ENCODE data around the gene BLVRA. TPM values are rescaled to one million over a fixed set of nuclear protein-coding genes. Genes with fewer than 3 reads are reported as not detected.
"Not testable (repeated sequence)": the region's sequence is repeated elsewhere in the genome, so short reads cannot be mapped to it uniquely, and the experiment has no call there.

BLVRA gene
- total RNA-seq, 4 donors from 2014 or later: 84.8 to 102 (median 92.8) TPM

GRCh38 chr7:43727494-43727893, 31.0 kb upstream of the BLVRA start:
- Histone ChIP-seq H3K9me3 (no peaks in the 10 kb centered on the region), H3K36me3 (no peaks in the 10 kb centered on the region), H3K27me3 (no peaks in the 10 kb centered on the region), H3K4me1 (peaks cover 9 to 52% (median 41%) of the 10 kb centered on the region in 4 donors), H3K27ac (replicated peaks in 1 of 4) (no peak overlapping the region), H3K4me3 (no peak overlapping the region)
- TF ChIP-seq, protein P1, sequence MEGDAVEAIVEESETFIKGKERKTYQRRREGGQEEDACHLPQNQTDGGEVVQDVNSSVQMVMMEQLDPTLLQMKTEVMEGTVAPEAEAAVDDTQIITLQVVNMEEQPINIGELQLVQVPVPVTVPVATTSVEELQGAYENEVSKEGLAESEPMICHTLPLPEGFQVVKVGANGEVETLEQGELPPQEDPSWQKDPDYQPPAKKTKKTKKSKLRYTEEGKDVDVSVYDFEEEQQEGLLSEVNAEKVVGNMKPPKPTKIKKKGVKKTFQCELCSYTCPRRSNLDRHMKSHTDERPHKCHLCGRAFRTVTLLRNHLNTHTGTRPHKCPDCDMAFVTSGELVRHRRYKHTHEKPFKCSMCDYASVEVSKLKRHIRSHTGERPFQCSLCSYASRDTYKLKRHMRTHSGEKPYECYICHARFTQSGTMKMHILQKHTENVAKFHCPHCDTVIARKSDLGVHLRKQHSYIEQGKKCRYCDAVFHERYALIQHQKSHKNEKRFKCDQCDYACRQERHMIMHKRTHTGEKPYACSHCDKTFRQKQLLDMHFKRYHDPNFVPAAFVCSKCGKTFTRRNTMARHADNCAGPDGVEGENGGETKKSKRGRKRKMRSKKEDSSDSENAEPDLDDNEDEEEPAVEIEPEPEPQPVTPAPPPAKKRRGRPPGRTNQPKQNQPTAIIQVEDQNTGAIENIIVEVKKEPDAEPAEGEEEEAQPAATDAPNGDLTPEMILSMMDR (IDR thresholded peaks at IDR 0.05): no peak
- no peak for TF ChIP-seq POLR2A (IDR thresholded peaks at IDR 0.05; ENCODE audit: low read depth)
- WGBS: 55% methylated on average over 1 of the region's 1 CpG
- no peak for DNase-seq (ENCODE audit: extremely low spot score)
- intact Hi-C loops (cut with DNase I): loop anchor here (5.0 to 10.0 kb wide), 2 partner anchors 110 to 793 kb away; partner anchors contain the start of genes MRPL32 and PSMA2

DNA sequence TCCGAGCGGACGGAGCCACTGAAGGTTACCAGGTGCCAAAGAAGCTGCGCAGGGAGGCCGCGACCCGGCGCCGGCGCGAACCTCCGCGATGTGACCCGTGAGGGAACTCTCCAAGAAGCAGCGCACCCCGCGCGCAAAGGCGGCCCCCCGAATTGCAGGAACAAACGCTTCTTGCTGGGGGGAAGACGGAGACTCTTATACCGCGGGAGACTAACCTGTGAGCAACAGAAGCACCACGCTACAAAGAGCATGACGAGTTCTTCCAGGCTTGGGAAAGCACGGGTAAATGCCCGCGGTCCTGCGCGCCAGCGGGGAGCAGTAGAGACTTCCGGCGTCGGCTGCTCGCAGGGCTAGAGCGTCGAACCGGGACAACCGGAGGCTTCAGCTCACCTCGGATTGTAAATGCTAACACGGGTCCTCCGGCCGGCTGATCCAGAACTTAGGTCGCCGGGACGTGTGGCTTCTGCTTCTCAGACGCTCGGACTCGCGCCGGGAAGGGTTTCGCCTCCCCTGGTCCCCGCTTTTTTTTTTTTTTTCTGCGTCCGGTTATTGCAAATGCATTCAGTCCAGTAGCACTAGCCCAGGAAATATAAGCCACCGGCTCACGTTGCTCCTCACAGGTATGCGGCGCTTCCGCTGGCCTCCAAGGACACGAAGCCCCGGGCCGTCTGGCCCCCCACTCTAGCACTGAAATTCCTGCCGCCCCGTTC, 29.1 kb upstream of the BLVRA start, which contains the start of gene COA1:
TSS of gene COA1 (minus strand) at position 310 of the 710 bp plus-strand sequence. CDS start 80,909 bp downstream, outside the sequence.
- H3K4me3 ChIP-seq: peak within 1 kb of the TSS; percentile 72 to 91 (median 76)
- peak; percentile 94 for DNase-seq (ENCODE audit: extremely low spot score)
- intact Hi-C loops (cut with DNase I): loop anchor here (2.0 to 10.0 kb wide), 3 partner anchors 33 to 795 kb away; partner anchors contain the start of genes MRPL32 and PSMA2
- TF ChIP-seq POLR2A (IDR thresholded peaks at IDR 0.05; ENCODE audit: low read depth) (no peak), POLR2AphosphoS5 (IDR thresholded peaks at IDR 0.05) (peak; percentile 79 to 93)
- TF ChIP-seq, protein P1 (IDR thresholded peaks at IDR 0.05): peak in 2 of 3 experiments; percentile 15 to 35
- WGBS: under 1% methylated on average over 54 of the region's 66 CpGs
- H3K36me3 ChIP-seq: no peaks in the 10 kb centered on the region
- H3K27ac ChIP-seq (replicated peaks in 1 of 4): peak within 1 kb of the TSS; percentile 79 to 87 (median 86)
- peaks cover 9 to 49% (median 40%) of the 10 kb centered on the region in 4 donors for H3K4me1 ChIP-seq
- no peaks in the 10 kb centered on the region for H3K9me3 ChIP-seq
- H3K27me3 ChIP-seq: no peaks in the 10 kb centered on the region

- 22% methylated on average over 4 of the region's 4 CpGs for WGBS
- Histone ChIP-seq H3K4me3 (peak overlapping the region; percentile 72 to 91 (median 76)), H3K4me1 (peaks cover 9 to 45% (median 36%) of the 10 kb centered on the region in 4 donors), H3K27me3 (no peaks in the 10 kb centered on the region), H3K27ac (replicated peaks in 1 of 4) (peak overlapping the region; percentile 79 to 87 (median 86)), H3K9me3 (no peaks in the 10 kb centered on the region), H3K36me3 (no peaks in the 10 kb centered on the region)
- TF ChIP-seq, protein P1 (IDR thresholded peaks at IDR 0.05): no peak
- TF ChIP-seq EP300 (IDR thresholded peaks at IDR 0.05) (no peak), POLR2AphosphoS5 (IDR thresholded peaks at IDR 0.05) (no peak), POLR2A (IDR thresholded peaks at IDR 0.05; ENCODE audit: low read depth) (no peak)
- intact Hi-C loops (cut with DNase I): loop anchor here (2.0 to 10.0 kb wide), 3 partner anchors 33 to 795 kb away; partner anchors contain the start of genes MRPL32 and PSMA2
- DNase-seq (ENCODE audit: extremely low spot score): no peak
Measured at GRCh38 chr7:43729924-43730248, 28.6 kb upstream of the BLVRA start.

- H3K4me3 ChIP-seq; H3K27ac ChIP-seq (replicated peaks in 1 of 4); H3K36me3 ChIP-seq; H3K9me3 ChIP-seq; intact Hi-C loops (cut with DNase I); DNase-seq (ENCODE audit: extremely low spot score); H3K27me3 ChIP-seq: not testable (repeated sequence)
- WGBS: 86% methylated on average over 3 of the region's 3 CpGs
- H3K4me1 ChIP-seq: peaks cover 9 to 30% (median 21%) of the 10 kb centered on the region in 4 donors
Measured at GRCh38 chr7:43731494-43731893, 27.0 kb upstream of the BLVRA start.

DNA sequence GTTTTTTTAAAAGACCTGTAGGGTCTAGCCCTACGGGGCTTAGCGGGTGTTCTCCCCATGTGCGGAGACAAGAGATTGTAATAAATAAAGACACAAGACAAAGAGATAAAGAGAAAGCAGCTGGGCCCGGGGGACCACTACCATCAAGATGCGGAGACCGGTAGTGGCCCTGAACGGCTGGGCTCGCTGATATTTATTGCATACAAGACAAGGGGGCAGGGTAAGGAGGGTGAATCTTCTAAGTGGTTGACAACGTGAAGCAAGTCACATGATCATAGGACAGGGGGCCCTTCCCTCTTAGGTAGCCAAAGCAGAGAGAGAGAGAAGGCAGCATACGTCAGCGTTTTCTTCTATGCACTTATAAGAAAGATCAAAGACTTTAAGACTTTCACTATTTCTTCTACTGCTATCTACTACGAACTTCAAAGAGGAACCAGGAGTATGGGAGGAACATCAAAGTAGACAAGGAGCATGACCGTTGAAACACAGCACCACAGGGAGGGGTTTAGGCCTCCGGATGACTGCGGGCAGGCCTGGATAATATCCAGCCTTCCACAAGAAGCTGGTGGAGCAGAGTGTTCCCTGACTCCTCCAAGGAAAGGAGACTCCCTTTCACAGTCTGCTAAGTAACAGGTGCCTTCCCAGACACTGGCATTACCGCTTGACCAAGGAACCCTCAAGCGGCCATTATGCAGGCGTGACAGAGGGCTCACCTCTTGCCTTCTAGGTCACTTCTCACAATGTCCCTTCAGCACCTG, 23.7 kb upstream of the BLVRA start:
- H3K36me3 ChIP-seq; intact Hi-C loops (cut with DNase I); H3K27ac ChIP-seq (replicated peaks in 1 of 4); DNase-seq (ENCODE audit: extremely low spot score); H3K27me3 ChIP-seq; H3K4me3 ChIP-seq; H3K4me1 ChIP-seq; H3K9me3 ChIP-seq: not testable (repeated sequence)
- 78% methylated on average over 18 of the region's 18 CpGs for WGBS
